HG03139 (cell line): ENCODE data around the gene TGFB3.
"Not testable (repeated sequence)": the region's sequence is repeated elsewhere in the genome, so short reads cannot be mapped to it uniquely, and the experiment has no call there.

Source experiments
- ATAC-seq: cut with Tn5 transposase; IDR thresholded peaks from one replicate; pipeline ENCODE4 v1.9.1; 2021; ENCODE audit not compliant: unreplicated experiment

Gene TGFB3

GRCh38 chr14:75961662-75962061 lies 20.1 kb downstream of the TGFB3 start:
- no peak for ATAC-seq

GRCh38 chr14:75960231-75960630 lies 21.6 kb downstream of the TGFB3 start:
- ATAC-seq = peak; percentile 70

- ATAC-seq = no peak
Measured at GRCh38 chr14:75959031-75959430, 22.8 kb downstream of the TGFB3 start.

GRCh38 chr14:75952489-75952888 lies 29.3 kb downstream of the TGFB3 start:
- ATAC-seq = no peak

GRCh38 chr14:75946785-75947184 lies 35.0 kb downstream of the TGFB3 start:
- ATAC-seq = no peak

- ATAC-seq = no peak
Measured at GRCh38 chr14:75944607-75945241, 37.1 kb downstream of the TGFB3 start.

GRCh38 chr14:75941030-75941429 lies 40.8 kb downstream of the TGFB3 start:
- ATAC-seq = no peak

- no peak for ATAC-seq
Measured at GRCh38 chr14:75939200-75939599, 42.6 kb downstream of the TGFB3 start.

GRCh38 chr14:75934998-75935628 lies 46.7 kb downstream of the TGFB3 start:
- ATAC-seq = no peak

- no peak for ATAC-seq
Measured at GRCh38 chr14:75933712-75934296, 48.0 kb downstream of the TGFB3 start.

GRCh38 chr14:75928690-75929181 lies 53.1 kb downstream of the TGFB3 start:
- no peak for ATAC-seq

- ATAC-seq = no peak
Measured at GRCh38 chr14:75927564-75928087, 54.2 kb downstream of the TGFB3 start.

GRCh38 chr14:75926431-75927115 lies 55.2 kb downstream of the TGFB3 start:
- ATAC-seq = no peak

GRCh38 chr14:75925141-75925840 lies 56.5 kb downstream of the TGFB3 start:
- not testable (repeated sequence) for ATAC-seq

- ATAC-seq = not testable (repeated sequence)
Measured at GRCh38 chr14:75920421-75920820, 61.4 kb downstream of the TGFB3 start.

GRCh38 chr14:75917946-75918335 lies 63.9 kb downstream of the TGFB3 start:
- ATAC-seq = no peak

GRCh38 chr14:75917322-75917945 lies 64.4 kb downstream of the TGFB3 start:
- no peak for ATAC-seq

GRCh38 chr14:75915045-75915444 lies 66.8 kb downstream of the TGFB3 start:
- ATAC-seq = no peak

- ATAC-seq = no peak
Measured at GRCh38 chr14:75913183-75913582, 68.6 kb downstream of the TGFB3 start.

GRCh38 chr14:75911883-75912282 lies 69.9 kb downstream of the TGFB3 start:
- no peak for ATAC-seq
